Sigmoid colon (tissue), 7 donors: Measurements from ENCODE around the gene GRB10. TPM values are rescaled to one million over a fixed set of nuclear protein-coding genes. Genes with fewer than 3 reads are reported as not detected.

Source experiments
- DNase-seq: peaks from one replicate; pipeline ENCODE4 v3.0.0-alpha.2; 2019
- H3K27ac ChIP-seq, 4 donors: fragments of 200-600 bp; sonication (generic); one replicate each; pipeline ENCODE4 v1.5.1; 2016 to 2019; ENCODE audit warnings: mild to moderate bottlenecking in 1 of 4
- H3K27me3 ChIP-seq, 3 donors: fragments of 200-600 bp; sonication (generic); one replicate each; pipeline ENCODE4 v1.5.1; 2019; ENCODE audit warnings: mild to moderate bottlenecking in 1 of 3
- H3K36me3 ChIP-seq, 4 donors: fragments of 200-600 bp; sonication (generic); one replicate each; pipeline ENCODE4 v1.5.1; 2016 to 2019
- H3K4me1 ChIP-seq, 4 donors: fragments of 200-600 bp; sonication (generic); one replicate each; pipeline ENCODE4 v1.5.1; 2017 to 2019
- H3K4me3 ChIP-seq, 4 donors: fragments of 200-600 bp; sonication (generic); one replicate each; pipeline ENCODE4 v1.5.1; 2017 to 2019; ENCODE audit warnings: mild to moderate bottlenecking in 2 of 4, moderate library complexity in 1 of 4
- H3K9me3 ChIP-seq, 4 donors: fragments of 200-600 bp in 3 of 4; sonication (generic) in 3 of 4; one replicate each; pipeline versions ENCODE4 v1.5.1 to v1.6.1; 2013 to 2019
- EP300 ChIP-seq, 4 donors: sonication (generic); formaldehyde crosslinking; IDR thresholded peaks; one replicate each; pipeline ENCODE4 v1.6.1; 2017; ENCODE audit warnings: antibody characterized with exemption in 4 of 4
- POLR2A ChIP-seq, 2 donors: fragments of 450-650 bp; IDR thresholded peaks; one replicate each; pipeline ENCODE4 v1.6.1; 2016; ENCODE audit warnings: antibody characterized with exemption in 2 of 2, mild to moderate bottlenecking in 2 of 2, moderate library complexity in 2 of 2
- POLR2AphosphoS5 ChIP-seq, 4 donors: sonication (generic); formaldehyde crosslinking; IDR thresholded peaks; one replicate each; pipeline ENCODE4 v1.6.1; 2017; ENCODE audit warnings: antibody characterized with exemption in 4 of 4
- WGBS, 2 donors: extraction: QIAGEN DNeasy Blood & Tissue Kit; methylation state at CpG; one replicate each; pipeline ENCODE4 v1.1.7; 2013; 5-methylcytosine and 5-hydroxymethylcytosine counted together
- intact Hi-C: fragments of 100-400 bp; cut with DNase I; formaldehyde crosslinking; loops from one replicate; pipeline ENCODE4 v1.15.1; 2023
- polyA plus RNA-seq, 3 donors: library from polyadenylated mRNA; stranded (reverse); fragments of 200-250 nt; gene quantifications; one replicate each; pipeline ENCODE4 v1.2.3, GENCODE V29; 2013
- total RNA-seq, 4 donors: library from RNA; depleted of rRNA; stranded (reverse); fragments of >200 nt; gene quantifications; one replicate each; pipeline ENCODE4 v1.1.0, GENCODE V29; 2016
- TF ChIP-seq, protein P1 (sequence below), 4 experiments: fragments of 450-650 bp in 3 of 4; fragments of 200-600 bp in 1 of 4; IDR thresholded peaks; one replicate each; pipeline ENCODE4 v1.5.1; 2016 to 2019; ENCODE audit warnings: antibody characterized with exemption in 4 of 4, mild to moderate bottlenecking in 3 of 4, moderate library complexity in 2 of 4
- donor health status: healthy with polysubstance abuse.
- donor health status: Bipolar disorder and iron deficiency.
- donor health status: healthy.

The GRB10 gene
- total and polyA plus RNA-seq, 7 donors = 2.1 to 83.6 (median 49.2) TPM

DNA sequence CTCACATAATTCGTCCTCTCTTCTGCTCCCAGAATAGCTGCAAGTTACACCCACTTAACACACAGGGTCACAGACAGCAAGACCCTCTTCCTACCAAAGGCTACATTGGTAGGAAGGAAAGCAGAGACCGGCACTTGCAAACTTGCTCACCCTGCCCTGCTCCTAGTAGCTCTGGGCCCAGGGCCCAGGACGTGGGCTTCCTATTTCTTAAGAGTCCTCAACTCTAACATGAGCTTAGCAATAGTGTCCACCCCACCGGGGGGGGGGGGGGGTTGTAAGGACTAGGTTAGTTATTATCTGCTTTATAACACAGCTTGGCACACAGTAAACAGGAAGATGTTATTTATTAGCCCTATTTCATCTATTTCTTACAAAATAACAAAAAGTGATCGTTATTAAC is 106.6 kb downstream of the GRB10 start:
- WGBS, 2 donors = 79% methylated on average over 5 of the region's 5 CpGs
- intact Hi-C loops = loop anchor here (5.0 kb wide), 3 partner anchors 64 to 486 kb away; no protein-coding TSS in a partner anchor
- Histone ChIP-seq H3K27me3 (no peaks in the 10 kb centered on the region), H3K9me3 (no peaks in the 10 kb centered on the region), H3K27ac (peak overlapping the region; percentile 15 to 74 (median 66)), H3K4me3 (no peak overlapping the region), H3K36me3 (peaks cover 5 to 20% (median 9%) of the 10 kb centered on the region in 4 donors), H3K4me1 (peaks cover 0 to 69% (median 67%) of the 10 kb centered on the region in 4 donors)
- DNase-seq = peak; percentile 66
- TF ChIP-seq POLR2AphosphoS5 (IDR thresholded peaks at IDR 0.05) = no peak

DNA sequence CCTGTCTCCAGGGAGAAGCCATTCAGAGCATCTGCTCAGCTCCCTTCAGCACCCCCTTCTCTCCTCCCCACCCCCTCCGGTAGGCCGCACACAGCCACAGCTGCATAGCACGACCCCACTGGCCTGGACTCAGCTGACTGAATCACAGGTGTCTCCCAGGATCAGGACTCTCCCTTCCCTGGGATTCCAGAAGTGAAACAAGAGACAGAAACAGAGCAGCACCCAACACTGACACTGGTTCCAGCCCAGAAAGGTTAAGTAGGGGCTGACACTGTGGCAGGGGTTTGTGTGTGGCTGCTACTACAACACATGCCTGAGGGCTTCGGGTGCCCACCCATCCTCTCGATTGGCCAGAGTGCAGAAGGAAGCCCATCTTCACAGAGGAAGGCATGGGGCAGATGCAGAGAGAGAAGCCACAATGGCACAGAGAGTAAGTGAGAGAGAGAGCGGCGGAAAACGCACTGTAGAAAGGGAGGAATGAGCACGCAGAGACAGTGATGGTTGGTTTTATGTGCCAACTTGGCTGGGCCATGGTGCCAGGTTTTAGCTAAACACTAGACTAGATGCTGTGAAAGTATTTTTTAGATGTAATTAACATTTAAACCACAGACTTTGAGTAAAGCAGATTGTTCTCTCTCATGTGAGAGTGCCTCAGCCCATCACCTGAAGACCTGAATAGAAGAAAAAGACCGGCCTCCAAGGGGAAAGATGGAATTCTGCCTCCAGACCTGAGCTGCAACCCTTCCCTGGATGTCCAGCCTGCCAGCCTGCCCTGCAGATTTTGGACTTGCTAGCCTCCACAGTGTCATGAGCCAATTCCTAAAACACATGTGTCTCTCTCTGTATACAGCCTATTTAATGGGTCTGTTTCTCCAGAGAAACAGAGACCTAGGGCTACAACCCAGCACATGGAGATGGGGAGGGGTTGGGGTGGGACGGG is 107.5 kb downstream of the GRB10 start:
- H3K27me3 ChIP-seq = no peaks in the 10 kb centered on the region
- peak overlapping the region in 3 of 4 donors; percentile 62 to 74 (median 70) for H3K27ac ChIP-seq
- H3K9me3 ChIP-seq = no peaks in the 10 kb centered on the region
- DNase-seq = peak; percentile 65
- H3K36me3 ChIP-seq = peaks cover 5 to 20% (median 9%) of the 10 kb centered on the region in 4 donors
- H3K4me3 ChIP-seq = no peak overlapping the region
- H3K4me1 ChIP-seq = peaks cover 0 to 64% (median 59%) of the 10 kb centered on the region in 4 donors
- intact Hi-C loops = loop anchor here (5.0 kb wide), 3 partner anchors 63 to 487 kb away; no protein-coding TSS in a partner anchor
- 85 to 89% methylated on average over 11 of the region's 11 CpGs for WGBS, 2 donors
- TF ChIP-seq EP300 (IDR thresholded peaks at IDR 0.05) = no peak
- no peak for TF ChIP-seq POLR2A (IDR thresholded peaks at IDR 0.05)
- TF ChIP-seq, protein P1, sequence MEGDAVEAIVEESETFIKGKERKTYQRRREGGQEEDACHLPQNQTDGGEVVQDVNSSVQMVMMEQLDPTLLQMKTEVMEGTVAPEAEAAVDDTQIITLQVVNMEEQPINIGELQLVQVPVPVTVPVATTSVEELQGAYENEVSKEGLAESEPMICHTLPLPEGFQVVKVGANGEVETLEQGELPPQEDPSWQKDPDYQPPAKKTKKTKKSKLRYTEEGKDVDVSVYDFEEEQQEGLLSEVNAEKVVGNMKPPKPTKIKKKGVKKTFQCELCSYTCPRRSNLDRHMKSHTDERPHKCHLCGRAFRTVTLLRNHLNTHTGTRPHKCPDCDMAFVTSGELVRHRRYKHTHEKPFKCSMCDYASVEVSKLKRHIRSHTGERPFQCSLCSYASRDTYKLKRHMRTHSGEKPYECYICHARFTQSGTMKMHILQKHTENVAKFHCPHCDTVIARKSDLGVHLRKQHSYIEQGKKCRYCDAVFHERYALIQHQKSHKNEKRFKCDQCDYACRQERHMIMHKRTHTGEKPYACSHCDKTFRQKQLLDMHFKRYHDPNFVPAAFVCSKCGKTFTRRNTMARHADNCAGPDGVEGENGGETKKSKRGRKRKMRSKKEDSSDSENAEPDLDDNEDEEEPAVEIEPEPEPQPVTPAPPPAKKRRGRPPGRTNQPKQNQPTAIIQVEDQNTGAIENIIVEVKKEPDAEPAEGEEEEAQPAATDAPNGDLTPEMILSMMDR (IDR thresholded peaks at IDR 0.05) = no peak
- peak in 1 of 4 donors; percentile 5 for TF ChIP-seq POLR2AphosphoS5 (IDR thresholded peaks at IDR 0.05)

GRCh38 chr7:50674299-50674698 is 108.4 kb downstream of the GRB10 start:
- H3K36me3 ChIP-seq = peaks cover 5 to 28% (median 11%) of the 10 kb centered on the region in 4 donors
- peak overlapping the region in 3 of 4 donors; percentile 62 to 74 (median 70) for H3K27ac ChIP-seq
- no peaks in the 10 kb centered on the region for H3K27me3 ChIP-seq
- WGBS, 2 donors = 85 to 92% methylated on average over 10 of the region's 10 CpGs
- no peaks in the 10 kb centered on the region for H3K9me3 ChIP-seq
- peaks cover 0 to 55% (median 51%) of the 10 kb centered on the region in 4 donors for H3K4me1 ChIP-seq
- no peak overlapping the region for H3K4me3 ChIP-seq
- DNase-seq = no peak
- TF ChIP-seq, protein P1 (IDR thresholded peaks at IDR 0.05) = no peak
- no peak for TF ChIP-seq EP300 (IDR thresholded peaks at IDR 0.05)
- no peak for TF ChIP-seq POLR2AphosphoS5 (IDR thresholded peaks at IDR 0.05)
- no peak for TF ChIP-seq POLR2A (IDR thresholded peaks at IDR 0.05)
- intact Hi-C loops = no loop called here

- 92 to 97% methylated on average over 10 of the region's 10 CpGs for WGBS, 2 donors
- H3K4me3 ChIP-seq = no peak overlapping the region
- no peak for TF ChIP-seq POLR2A (IDR thresholded peaks at IDR 0.05)
- TF ChIP-seq POLR2AphosphoS5 (IDR thresholded peaks at IDR 0.05) = no peak
- no peak for TF ChIP-seq EP300 (IDR thresholded peaks at IDR 0.05)
- TF ChIP-seq, protein P1 (IDR thresholded peaks at IDR 0.05) = no peak
- no peaks in the 10 kb centered on the region for H3K9me3 ChIP-seq
- peaks cover 5 to 28% (median 12%) of the 10 kb centered on the region in 4 donors for H3K36me3 ChIP-seq
- H3K27me3 ChIP-seq = no peaks in the 10 kb centered on the region
- no peak for DNase-seq
- intact Hi-C loops = no loop called here
- no peak overlapping the region for H3K27ac ChIP-seq
- H3K4me1 ChIP-seq = peaks cover 0 to 57% (median 51%) of the 10 kb centered on the region in 4 donors
Measured at GRCh38 chr7:50673096-50673495, 109.6 kb downstream of the GRB10 start.

- Histone ChIP-seq H3K9me3 (no peaks in the 10 kb centered on the region), H3K4me1 (peaks cover 0 to 57% (median 51%) of the 10 kb centered on the region in 4 donors), H3K36me3 (peaks cover 5 to 28% (median 12%) of the 10 kb centered on the region in 4 donors), H3K27me3 (no peaks in the 10 kb centered on the region), H3K4me3 (no peak overlapping the region), H3K27ac (peak overlapping the region in 3 of 4 donors; percentile 43 to 73 (median 69))
- no peak for DNase-seq
- intact Hi-C loops = no loop called here
- TF ChIP-seq POLR2A (IDR thresholded peaks at IDR 0.05) = no peak
- TF ChIP-seq EP300 (IDR thresholded peaks at IDR 0.05) = no peak
- no peak for TF ChIP-seq POLR2AphosphoS5 (IDR thresholded peaks at IDR 0.05)
- TF ChIP-seq, protein P1 (IDR thresholded peaks at IDR 0.05) = no peak
- 93 to 96% methylated on average over 11 of the region's 11 CpGs for WGBS, 2 donors
Measured at GRCh38 chr7:50672045-50672444, 110.7 kb downstream of the GRB10 start.
